Mononuclear cell (primary cell): Measurements from ENCODE around the gene HTR2B. TPM values are rescaled to one million over a fixed set of nuclear protein-coding genes. Genes with fewer than 3 reads are reported as not detected.
"Not testable (repeated sequence)": the region's sequence is repeated elsewhere in the genome, so short reads cannot be mapped to it uniquely, and the experiment has no call there.

ENCODE experiments used
- H3K27me3 ChIP-seq: 2 replicates; pipeline ENCODE4 v1.6.0; 2011; ENCODE audit warnings: low read length, control low read depth; ENCODE audit not compliant: insufficient read depth
- H3K4me1 ChIP-seq: 2 replicates; pipeline ENCODE4 v1.5.1; 2011; ENCODE audit warnings: mild to moderate bottlenecking, low read length, control low read depth; ENCODE audit not compliant: insufficient read depth
- H3K4me3 ChIP-seq: 2 replicates; pipeline ENCODE4 v1.5.1; 2011; ENCODE audit warnings: mild to moderate bottlenecking, low read length, moderate library complexity
- H3K9me3 ChIP-seq: 2 replicates; pipeline ENCODE4 v1.5.1; 2011; ENCODE audit warnings: low read depth, mild to moderate bottlenecking, control low read depth, low read length
- total RNA-seq: library from RNA; depleted of rRNA; stranded (reverse); fragments of >200 nt; gene quantifications from one replicate; pipeline ENCODE4 v1.2.3, GENCODE V29; 2012

Gene HTR2B
- total RNA-seq, 1 donor, result not detected

DNA sequence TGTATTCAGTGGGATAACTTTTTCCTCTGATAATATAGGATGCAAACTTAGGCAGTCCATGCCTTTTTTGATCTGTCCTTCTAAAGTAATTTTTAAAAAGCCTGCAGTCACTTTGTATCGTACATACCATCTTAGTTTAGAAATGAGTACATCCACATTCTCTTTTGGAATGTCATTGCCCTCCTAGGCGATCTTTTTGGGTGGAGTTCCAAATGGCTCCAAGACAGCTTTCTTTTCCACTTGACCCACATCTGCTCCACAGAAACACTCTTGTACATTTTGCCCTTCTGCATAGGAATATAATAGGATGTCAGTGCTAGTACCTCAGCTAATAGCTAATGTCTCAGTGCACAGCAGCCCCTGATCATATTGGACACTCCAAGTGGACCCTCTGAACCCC is 21.8 kb upstream of the HTR2B start:
- no peaks in the 10 kb centered on the region for H3K4me1 ChIP-seq
- H3K9me3 ChIP-seq, result no peaks in the 10 kb centered on the region
- no peaks in the 10 kb centered on the region for H3K27me3 ChIP-seq
- H3K4me3 ChIP-seq, result no peak overlapping the region

DNA sequence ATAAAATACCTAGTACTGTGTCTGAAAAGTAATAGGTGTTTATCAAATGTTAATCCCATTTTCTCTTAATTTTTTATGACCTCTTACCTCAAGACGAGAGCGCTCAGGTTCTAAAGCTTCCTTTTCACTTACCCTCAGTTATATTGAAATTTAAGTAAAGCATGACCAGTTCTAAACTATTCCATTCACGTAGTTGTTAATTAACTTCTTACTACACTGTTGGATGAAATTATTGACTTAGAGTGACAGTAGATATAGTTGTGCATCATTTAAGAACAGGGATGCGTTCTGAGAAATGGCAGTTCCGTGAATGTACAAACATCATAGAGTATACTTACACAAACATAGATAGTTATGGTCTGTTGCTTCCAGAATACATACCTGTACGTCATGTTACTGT is 20.1 kb upstream of the HTR2B start:
- H3K27me3 ChIP-seq, result no peaks in the 10 kb centered on the region
- H3K9me3 ChIP-seq, result no peaks in the 10 kb centered on the region
- H3K4me1 ChIP-seq, result no peaks in the 10 kb centered on the region
- no peak overlapping the region for H3K4me3 ChIP-seq

DNA sequence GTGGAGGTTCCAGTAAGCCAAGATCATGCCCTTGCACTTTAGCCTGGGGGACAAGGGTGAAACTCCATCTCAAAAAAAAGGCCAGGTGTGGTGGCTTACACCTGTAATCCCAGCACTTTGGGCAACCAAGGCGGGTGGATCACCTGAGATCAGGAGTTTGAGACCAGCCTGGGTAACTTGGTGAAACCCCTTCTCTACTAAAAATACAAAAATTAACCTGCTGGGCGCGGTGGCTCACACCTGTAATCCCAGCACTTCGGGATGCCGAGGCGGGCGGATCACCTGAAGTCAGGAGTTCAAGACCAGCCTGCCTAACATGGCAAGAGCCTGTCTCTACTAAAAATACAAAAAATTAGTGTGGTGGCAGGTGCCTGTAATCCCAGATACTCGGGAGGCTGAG is 16.0 kb upstream of the HTR2B start:
- not testable (repeated sequence) for H3K4me3 ChIP-seq, H3K9me3 ChIP-seq, H3K4me1 ChIP-seq, H3K27me3 ChIP-seq

DNA sequence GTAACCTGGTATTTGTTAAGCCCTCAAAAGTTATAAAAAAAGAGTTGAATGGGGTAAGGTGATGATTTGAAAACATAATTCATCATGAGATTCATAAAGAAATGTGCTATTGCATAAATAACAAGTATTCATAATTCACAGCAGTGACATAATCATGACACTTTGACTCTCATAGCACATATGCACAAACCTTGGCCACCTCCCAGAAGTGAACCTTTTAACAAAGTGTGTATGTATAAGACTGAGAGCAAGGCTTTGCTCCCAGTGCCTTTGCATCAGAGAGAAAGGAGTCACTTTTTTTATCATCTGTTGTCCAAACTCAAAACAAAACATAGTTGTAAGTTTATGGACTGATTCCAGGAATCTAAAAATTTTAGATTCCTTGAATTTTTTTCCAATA is 15.0 kb upstream of the HTR2B start:
- no peak overlapping the region for H3K4me3 ChIP-seq
- no peaks in the 10 kb centered on the region for H3K9me3 ChIP-seq

DNA sequence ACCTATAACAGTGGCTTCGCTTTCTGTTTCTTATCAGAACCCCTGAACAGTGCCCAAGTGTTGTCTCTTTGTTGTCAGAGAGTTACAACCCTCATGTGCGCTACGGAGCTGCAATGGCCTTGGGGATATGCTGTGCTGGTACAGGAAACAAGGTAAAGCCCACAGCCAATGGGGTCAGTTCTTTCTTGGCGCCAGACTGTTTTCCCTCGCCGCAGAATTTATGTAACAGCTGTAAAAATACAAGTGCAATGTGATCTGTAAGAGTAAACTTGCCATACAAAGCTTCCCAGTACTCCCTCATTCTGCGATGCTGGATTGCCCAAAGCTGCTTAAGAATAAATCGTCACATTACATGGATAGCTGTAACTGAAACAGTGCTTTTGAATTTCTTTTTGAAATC is 13.9 kb upstream of the HTR2B start:
- H3K9me3 ChIP-seq, result no peaks in the 10 kb centered on the region
- no peak overlapping the region for H3K4me3 ChIP-seq
- no peaks in the 10 kb centered on the region for H3K27me3 ChIP-seq

More for the DNA sequence above, 15.0 kb upstream of the HTR2B start:
- Histone ChIP-seq H3K27me3 (no peaks in the 10 kb centered on the region), H3K4me1 (no peaks in the 10 kb centered on the region)

DNA sequence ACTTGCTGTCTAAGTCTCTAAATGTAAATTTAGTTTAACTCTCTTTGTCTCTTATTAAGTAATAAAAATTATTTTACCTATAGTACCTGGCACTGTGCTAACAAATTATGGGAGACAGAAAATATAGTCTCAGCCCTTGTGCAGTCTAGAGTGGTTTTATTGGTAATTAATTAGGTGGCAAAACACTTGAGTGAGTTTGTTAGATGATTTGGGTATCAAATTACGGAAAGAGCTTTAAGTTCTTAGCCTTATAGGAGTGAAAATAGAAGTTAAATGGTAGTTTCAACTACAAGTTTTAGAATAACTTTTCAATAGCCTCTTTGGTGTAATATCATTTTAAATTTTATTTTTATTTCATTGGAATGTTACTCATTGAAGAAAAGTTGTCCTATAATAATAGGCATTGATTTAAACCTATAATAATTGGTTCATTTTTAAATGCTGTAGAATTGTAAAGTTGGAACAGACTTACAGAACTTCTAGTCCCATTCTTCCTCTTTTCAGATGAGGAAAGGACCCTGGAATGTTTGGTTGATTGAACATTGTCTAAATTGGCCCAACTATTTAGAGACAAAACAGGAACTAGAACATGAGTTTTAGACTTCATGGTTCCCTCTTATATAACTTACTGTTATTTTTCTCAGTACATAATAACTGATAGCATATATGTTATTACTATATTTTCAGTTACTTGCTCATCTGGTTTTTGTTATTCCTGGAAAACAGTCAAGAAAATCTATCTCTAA is 10.2 kb upstream of the HTR2B start:
- Histone ChIP-seq H3K4me3 (no peak overlapping the region), H3K4me1 (no peaks in the 10 kb centered on the region), H3K27me3 (no peaks in the 10 kb centered on the region), H3K9me3 (no peaks in the 10 kb centered on the region)

More for the DNA sequence above, 13.9 kb upstream of the HTR2B start:
- H3K4me1 ChIP-seq, result no peaks in the 10 kb centered on the region

DNA sequence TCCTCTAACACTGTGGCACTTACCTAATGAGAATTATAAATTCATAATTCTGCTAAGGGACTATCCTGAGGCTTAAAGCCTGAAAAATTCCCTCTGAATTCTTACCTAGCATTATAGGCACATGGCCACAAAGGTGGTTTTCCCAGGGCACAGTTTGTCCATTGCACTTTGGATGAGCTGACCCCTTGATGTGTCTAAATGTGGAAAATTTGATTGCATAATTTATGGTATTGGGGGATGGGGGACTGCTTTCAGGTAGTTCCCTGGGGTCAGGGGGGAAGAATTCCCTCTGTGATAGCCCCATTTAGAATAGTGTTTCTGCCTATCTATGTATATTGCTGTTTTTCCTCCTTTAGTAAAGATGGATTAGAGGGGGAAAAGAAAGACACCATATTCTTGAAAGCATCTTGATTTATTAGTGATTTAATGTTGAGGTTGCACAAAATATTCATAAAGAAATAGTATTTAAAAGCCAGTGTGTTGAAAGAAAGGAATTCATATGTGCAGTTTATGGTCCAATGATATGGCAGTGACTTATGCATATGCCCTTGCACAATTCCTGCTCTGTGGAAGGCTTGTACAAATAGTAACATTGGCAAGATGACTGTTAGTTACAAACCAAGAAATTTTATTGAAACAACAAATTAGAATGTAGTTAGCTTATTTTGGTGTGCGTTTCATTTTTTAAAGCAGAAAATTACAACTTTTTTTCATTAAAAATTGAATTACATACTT is 8.7 kb upstream of the HTR2B start:
- no peaks in the 10 kb centered on the region for H3K9me3 ChIP-seq
- no peaks in the 10 kb centered on the region for H3K27me3 ChIP-seq
- H3K4me1 ChIP-seq, result no peaks in the 10 kb centered on the region
- no peak overlapping the region for H3K4me3 ChIP-seq

DNA sequence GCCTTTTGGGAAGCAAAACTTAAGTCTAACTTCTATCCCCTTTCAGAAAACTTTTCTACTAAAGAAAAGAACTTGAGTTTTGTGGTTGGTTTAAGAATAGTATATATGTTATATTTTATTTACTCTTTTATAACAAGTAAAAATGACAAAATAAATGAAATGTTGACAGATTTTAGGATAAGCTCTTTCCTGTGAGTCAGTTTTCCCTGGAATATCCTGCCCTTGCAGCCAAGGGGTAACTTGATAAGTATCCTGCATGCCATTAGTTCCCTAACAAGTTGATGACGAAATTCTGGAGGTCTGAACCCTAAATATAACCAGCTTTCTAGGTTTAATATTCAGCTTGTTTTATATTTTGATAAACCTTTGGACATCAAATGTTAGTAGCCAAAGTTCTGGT is 7.3 kb upstream of the HTR2B start:
- Histone ChIP-seq H3K27me3 (no peaks in the 10 kb centered on the region), H3K9me3 (no peaks in the 10 kb centered on the region)

DNA sequence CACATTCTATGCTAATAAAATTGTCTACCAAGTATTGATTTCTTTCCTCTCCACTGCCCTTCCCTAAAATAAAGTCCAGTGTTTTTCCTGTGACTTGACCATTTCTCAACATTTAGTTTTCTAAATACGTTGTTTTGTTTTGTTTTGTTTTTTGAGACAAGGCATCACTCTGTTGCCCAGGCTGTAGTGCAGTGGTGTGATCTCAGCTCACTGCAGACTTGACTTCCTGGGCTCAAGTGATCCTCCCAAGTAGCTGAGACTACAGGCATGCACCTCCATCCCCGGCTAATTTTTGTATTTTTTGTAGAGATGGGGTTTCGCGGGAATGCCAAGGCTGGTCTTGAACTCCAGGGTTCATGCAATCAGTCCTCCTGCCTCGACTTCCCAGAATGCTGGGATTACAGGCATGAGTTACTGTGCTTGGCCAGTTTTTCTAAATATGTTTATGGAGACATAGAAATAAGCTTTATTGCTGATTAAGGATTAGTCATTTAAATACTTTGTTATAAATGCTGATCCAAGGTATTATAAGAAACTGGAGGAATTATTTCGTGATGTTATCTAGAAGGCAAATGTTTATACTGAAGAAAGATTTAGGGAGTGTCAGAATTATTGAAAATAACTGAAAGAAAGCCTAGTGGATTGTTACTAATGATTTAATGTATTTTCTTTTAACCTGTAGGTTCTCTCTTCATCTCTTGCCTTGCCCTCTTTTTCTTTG is 5.7 kb upstream of the HTR2B start:
- Histone ChIP-seq H3K27me3 (no peaks in the 10 kb centered on the region), H3K4me1 (no peaks in the 10 kb centered on the region), H3K4me3 (no peak overlapping the region), H3K9me3 (no peaks in the 10 kb centered on the region)

More for the DNA sequence above, 7.3 kb upstream of the HTR2B start:
- H3K4me1 ChIP-seq, result no peaks in the 10 kb centered on the region
- H3K4me3 ChIP-seq, result no peak overlapping the region

DNA sequence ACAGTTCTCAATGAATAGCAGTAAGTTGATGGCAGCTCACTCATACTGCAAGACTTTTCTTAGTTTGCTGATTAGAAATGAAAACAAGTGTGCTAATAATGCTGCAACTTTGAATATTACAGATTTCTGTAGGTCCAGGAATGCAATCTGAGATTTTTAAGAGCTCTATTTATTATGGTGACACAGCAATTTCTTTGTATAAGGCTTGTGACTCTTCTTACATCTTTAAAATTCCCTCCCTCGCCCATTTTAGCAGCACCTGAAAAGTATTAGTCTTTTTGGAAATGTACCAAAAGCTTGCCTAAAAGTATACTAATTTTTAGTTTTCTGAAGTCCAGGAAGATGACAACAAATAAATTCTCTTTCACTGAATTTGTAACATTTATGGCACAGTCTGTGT is 4.4 kb upstream of the HTR2B start:
- Histone ChIP-seq H3K4me1 (no peaks in the 10 kb centered on the region), H3K27me3 (no peaks in the 10 kb centered on the region), H3K4me3 (no peak overlapping the region), H3K9me3 (no peaks in the 10 kb centered on the region)

DNA sequence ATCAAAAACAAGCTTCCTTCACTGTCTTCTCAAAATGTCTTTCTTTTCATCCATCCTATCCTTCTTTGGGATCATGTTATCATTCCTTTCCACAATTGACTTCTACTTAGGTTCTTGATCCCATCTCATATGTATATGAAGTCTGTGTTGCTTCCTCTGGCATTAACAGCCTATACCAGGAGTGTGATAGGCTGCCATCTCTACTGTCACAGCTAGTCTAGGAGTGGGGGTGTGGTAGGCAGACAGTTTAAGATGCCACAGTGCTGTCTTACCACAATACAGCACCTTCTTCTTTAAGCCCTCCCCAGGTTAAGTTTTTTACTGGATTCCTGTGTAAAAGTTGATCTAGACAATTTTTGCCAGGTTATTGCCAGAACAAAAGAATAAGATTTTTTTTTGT is 3.7 kb upstream of the HTR2B start:
- no peaks in the 10 kb centered on the region for H3K27me3 ChIP-seq
- peaks cover 2% of the 10 kb centered on the region for H3K4me1 ChIP-seq
- H3K9me3 ChIP-seq, result no peaks in the 10 kb centered on the region
- no peak overlapping the region for H3K4me3 ChIP-seq

DNA sequence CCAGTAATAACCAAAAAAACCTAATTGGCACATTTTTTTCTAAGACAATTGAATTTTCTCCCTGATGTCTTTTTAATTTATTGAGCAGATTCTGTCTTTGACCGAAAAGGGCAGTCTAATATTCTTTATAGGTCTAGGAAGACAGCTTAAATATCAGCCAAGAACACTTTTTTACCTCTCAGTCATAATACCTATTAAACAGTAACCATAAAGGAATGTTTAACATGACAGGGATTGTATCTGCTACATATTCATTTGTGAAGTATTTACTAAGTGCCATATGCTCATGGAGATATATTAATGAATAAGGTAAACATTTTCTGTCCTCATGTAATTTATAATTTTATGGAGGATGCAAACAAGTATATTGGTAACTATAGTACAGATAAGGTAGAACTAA is 3.1 kb upstream of the HTR2B start:
- H3K4me3 ChIP-seq, result no peak overlapping the region
- H3K27me3 ChIP-seq, result no peaks in the 10 kb centered on the region
- peaks cover 5% of the 10 kb centered on the region for H3K4me1 ChIP-seq
- no peaks in the 10 kb centered on the region for H3K9me3 ChIP-seq

DNA sequence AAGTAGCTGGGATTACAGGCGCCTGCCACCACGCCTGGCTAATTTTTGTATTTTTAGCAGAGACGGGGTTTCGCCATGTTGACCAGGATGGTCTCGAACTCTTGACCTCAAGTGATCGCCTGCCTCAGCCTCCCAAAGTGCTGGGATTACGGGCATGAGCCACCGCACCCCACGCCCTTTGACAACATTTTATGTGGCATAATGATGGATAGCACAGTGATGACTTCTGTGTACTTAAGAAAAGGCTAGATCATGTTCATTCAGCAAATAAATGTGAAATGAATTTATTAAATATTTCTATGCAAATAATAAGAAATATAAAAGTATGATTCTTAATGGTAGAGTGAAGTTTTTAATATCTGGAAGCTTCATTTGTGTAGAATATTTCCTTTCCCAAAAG is 2.6 kb upstream of the HTR2B start:
- no peak overlapping the region for H3K4me3 ChIP-seq
- H3K27me3 ChIP-seq, result no peaks in the 10 kb centered on the region
- H3K4me1 ChIP-seq, result peaks cover 5% of the 10 kb centered on the region
- H3K9me3 ChIP-seq, result no peaks in the 10 kb centered on the region

DNA sequence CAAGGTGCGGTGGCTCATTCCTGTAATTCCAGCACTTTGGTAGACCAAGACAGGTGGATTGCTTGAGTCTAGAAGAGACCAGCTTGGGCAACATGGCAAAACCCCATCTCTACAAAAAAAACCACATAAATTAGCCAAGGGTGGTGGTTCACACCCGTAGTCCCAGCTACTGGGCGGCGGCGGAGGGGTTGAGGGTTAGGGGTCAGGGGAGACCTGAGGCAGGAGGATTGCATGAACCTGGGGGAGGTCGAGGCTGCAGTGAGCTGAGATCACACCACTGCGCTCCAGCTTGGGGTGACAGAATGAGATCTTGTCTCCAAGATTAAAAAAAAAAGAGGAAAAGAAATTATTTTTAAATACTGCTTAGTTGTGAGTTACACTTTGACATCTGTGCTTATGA is 1.3 kb upstream of the HTR2B start:
- Histone ChIP-seq H3K27me3 (no peaks in the 10 kb centered on the region), H3K4me3 (no peak overlapping the region), H3K9me3 (no peaks in the 10 kb centered on the region), H3K4me1 (peaks cover 5% of the 10 kb centered on the region)

DNA sequence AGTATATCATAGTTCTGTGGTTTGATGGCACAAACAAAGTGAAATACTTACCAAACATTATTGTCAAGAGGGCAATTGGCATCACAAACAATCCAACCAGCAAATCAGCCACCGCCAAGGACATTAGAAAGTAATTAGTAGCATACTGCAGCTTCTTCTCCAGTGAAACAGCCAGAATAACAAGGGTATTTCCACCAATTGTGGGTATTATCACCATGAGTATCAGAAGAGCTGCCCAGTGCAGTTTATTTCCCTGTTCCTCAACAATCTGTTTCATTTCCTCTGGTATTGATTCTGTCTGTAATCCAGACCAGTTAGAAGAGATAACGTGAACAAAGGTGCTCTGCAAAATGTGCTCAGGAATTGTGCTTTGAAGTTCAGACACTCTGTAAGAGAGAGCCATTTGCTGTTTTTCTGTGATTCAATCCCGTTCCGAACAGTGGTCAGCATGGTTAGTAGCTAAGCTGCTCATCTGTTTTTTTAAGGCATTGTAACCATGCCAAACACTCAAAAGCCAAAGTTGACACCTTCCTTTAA is 1.4 kb downstream of the HTR2B start:
- peaks cover 5% of the 10 kb centered on the region for H3K4me1 ChIP-seq
- H3K4me3 ChIP-seq, result no peak overlapping the region

More for the DNA sequence above, 1.4 kb downstream of the HTR2B start:
- no peaks in the 10 kb centered on the region for H3K9me3 ChIP-seq
- H3K27me3 ChIP-seq, result no peaks in the 10 kb centered on the region
